LNCaP clone FGC (cell line): Measurements from ENCODE around the gene OSGIN1.

Experiments used
- DNase-seq: peaks from one replicate; pipeline ENCODE4 v3.0.0-alpha.2; 2011; ENCODE audit warnings: low read depth
- H3K4me3 ChIP-seq: 2 replicates; pipeline ENCODE4 v1.5.1; 2011; ENCODE audit warnings: mild to moderate bottlenecking, low read depth, low read length, control low read depth
- TF ChIP-seq, protein P1 (sequence below): IDR thresholded peaks from 2 replicates; pipeline ENCODE4 v1.5.1; 2012; ENCODE audit warnings: mild to moderate bottlenecking; ENCODE audit not compliant: control insufficient read depth, insufficient read depth; ENCODE audit errors: extremely low read depth

Gene OSGIN1

DNA sequence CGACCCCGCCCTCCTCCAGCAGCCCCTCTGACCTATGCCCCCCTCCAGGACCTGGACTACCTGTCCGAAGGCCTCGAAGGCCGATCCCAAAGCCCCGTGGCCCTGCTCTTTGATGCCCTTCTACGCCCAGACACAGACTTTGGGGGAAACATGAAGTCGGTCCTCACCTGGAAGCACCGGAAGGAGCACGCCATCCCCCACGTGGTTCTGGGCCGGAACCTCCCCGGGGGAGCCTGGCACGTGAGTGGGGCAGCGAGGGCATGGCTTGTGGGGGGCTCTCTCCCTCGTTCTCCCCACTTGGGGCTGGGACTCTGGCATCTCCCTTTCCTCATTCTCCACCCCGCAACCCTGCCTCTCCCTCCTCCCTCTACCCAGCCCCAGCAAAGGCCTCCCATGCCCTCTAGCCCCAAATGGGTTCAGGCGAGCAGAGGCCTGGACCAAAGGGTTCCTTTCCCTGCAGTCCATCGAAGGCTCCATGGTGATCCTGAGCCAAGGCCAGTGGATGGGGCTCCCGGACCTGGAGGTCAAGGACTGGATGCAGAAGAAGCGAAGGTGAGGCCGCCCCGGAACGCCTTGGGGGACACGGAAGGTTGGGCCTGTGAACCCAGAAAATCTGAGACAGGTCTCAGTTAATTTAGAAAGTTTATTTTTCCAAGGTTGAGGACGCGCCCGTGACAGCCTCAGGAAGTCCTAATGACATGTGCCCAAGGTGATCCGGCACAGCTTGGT is 7.6 kb downstream of the OSGIN1 start:
- no peak for DNase-seq
- TF ChIP-seq, protein P1, sequence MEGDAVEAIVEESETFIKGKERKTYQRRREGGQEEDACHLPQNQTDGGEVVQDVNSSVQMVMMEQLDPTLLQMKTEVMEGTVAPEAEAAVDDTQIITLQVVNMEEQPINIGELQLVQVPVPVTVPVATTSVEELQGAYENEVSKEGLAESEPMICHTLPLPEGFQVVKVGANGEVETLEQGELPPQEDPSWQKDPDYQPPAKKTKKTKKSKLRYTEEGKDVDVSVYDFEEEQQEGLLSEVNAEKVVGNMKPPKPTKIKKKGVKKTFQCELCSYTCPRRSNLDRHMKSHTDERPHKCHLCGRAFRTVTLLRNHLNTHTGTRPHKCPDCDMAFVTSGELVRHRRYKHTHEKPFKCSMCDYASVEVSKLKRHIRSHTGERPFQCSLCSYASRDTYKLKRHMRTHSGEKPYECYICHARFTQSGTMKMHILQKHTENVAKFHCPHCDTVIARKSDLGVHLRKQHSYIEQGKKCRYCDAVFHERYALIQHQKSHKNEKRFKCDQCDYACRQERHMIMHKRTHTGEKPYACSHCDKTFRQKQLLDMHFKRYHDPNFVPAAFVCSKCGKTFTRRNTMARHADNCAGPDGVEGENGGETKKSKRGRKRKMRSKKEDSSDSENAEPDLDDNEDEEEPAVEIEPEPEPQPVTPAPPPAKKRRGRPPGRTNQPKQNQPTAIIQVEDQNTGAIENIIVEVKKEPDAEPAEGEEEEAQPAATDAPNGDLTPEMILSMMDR = no peak
- H3K4me3 ChIP-seq = no peak overlapping the region

GRCh38 chr16:83961591-83961990 is 8.6 kb downstream of the OSGIN1 start:
- H3K4me3 ChIP-seq = no peak overlapping the region
- DNase-seq = no peak
- TF ChIP-seq, protein P1 = no peak

- TF ChIP-seq, protein P1 = no peak
- H3K4me3 ChIP-seq = no peak overlapping the region
- DNase-seq = no peak
Observed at GRCh38 chr16:83963277-83964119, 10.5 kb downstream of the OSGIN1 start.

DNA sequence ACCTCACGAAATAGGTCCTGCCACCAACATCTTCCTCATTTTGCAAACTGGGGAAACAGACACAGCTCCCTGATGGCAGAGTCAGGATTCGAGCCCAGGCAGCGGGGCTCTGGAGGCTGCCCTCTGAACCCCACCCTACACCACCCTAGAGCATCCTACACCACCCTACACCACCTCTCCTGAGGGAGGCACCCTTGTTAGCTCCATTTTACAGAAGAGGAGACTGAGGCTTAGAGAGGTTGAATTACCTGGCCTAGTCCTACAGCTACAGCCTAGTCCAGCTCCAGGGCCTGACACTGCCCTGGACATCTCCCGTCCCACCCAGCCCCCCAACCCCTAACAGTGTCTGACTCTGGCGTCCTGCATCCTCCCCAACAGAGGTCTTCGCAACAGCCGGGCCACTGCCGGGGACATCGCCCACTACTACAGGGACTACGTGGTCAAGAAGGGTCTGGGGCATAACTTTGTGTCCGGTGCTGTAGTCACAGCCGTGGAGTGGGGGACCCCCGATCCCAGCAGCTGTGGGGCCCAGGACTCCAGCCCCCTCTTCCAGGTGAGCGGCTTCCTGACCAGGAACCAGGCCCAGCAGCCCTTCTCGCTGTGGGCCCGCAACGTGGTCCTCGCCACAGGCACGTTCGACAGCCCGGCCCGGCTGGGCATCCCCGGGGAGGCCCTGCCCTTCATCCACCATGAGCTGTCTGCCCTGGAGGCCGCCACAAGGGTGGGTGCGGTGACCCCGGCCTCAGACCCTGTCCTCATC is 11.8 kb downstream of the OSGIN1 start:
- H3K4me3 ChIP-seq = no peak overlapping the region
- no peak for DNase-seq
- TF ChIP-seq, protein P1 = no peak

GRCh38 chr16:83965444-83966152 is 12.6 kb downstream of the OSGIN1 start:
- no peak for DNase-seq
- no peak overlapping the region for H3K4me3 ChIP-seq
- TF ChIP-seq, protein P1 = no peak

DNA sequence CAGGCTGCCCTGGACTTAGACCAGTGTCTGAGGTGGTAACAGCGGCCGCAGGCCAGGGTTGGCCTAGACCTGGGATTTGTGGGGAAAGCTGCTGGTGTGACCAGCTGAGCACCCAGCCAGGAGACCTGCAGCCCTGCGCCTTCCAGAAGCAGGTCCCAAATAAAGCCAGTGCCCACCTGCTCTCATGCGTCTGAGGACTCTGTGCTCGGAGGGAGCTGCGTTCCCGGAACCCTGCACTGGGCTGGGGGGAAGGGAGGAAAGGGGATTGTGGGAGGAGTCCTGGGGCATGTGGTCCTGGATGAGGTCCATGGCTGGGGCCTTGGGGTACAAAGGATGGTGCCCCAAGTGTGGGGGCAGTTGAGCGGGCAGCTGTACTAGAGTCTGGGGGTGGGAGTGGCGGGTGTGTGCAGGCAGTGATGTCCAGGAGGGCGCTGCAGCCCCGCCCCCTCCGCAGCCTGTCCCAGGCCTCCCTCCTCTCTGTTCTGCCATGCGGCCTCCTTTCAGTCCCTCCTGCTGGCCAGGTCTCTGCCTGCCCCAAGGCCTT is 13.2 kb downstream of the OSGIN1 start:
- no peak overlapping the region for H3K4me3 ChIP-seq
- no peak for DNase-seq
- TF ChIP-seq, protein P1 = no peak
